NCI-H1105 (cell line): ENCODE results near the gene TTLL7.
"Not testable (repeated sequence)": the region's sequence is repeated elsewhere in the genome, so short reads cannot be mapped to it uniquely, and the experiment has no call there.

Experiments
- DNase-seq: peaks from one replicate; lab custom pipeline; 2025; lab: John Stamatoyannopoulos, UW

The TTLL7 gene

GRCh38 chr1:83932281-83932680, 66.7 kb downstream of the TTLL7 start:
- DNase-seq, result no peak

- DNase-seq, result peak; percentile 55
Measured at GRCh38 chr1:83931658-83932253, 67.2 kb downstream of the TTLL7 start.

- DNase-seq, result no peak
Measured at GRCh38 chr1:83929184-83929583, 69.7 kb downstream of the TTLL7 start.

- DNase-seq, result no peak
Measured at GRCh38 chr1:83928396-83928795, 70.5 kb downstream of the TTLL7 start.

DNA sequence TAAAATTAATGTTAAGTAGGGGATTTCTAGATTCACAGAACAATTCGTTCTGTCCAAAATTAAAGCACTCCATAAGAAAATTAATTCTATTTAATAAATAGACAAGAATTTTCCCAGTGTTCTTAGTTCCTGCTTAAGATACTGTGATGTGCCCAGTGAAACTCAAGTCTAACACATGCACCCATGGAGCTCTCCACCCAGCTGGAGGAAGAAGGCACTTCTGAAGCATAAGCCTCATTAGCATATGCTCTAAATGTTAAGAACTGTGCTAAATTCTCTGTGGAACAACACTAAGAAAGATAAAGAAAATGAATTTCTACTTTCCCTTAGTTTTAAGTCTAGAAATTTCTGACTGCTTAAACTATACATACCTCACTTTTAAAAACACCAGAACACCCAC, 71.2 kb downstream of the TTLL7 start:
- no peak for DNase-seq

DNA sequence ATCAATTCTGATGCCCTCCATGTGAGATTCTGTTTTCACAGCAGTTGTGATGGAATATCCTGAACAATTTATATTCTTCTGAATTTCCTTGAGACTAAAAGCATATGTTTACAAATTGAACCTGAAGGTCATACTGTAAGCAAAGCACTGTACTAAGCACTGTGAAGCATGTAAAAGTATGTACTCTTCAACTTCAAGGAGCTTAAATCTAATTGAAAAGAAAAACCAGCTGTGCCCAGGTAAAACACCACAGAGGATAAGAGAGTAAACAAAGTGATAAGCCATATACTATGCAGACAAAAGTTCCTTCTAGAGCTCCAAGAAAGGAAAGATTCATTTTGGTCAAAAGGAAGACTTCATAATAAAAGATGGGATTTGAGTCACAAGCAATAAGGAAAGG, 71.9 kb downstream of the TTLL7 start:
- DNase-seq, result no peak

DNA sequence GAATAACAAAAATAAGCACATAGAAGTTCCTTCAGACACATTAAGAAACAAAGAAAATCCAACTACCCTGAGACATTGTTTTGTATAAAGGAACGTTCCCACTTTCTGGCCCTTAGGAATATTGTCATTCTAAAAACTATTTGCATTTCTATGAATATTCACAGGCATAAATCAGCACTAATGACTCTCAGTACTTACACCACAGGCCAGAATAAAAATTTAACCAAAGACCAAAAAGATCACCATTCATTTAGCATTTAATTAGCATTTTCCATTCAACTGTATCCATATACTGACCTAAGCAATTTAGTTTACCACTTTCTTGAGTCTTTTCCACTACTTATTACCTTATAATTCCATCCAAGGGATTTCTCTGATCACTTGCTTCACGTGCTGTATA, 75.4 kb downstream of the TTLL7 start:
- no peak for DNase-seq

GRCh38 chr1:83922431-83922830, 76.5 kb downstream of the TTLL7 start:
- no peak for DNase-seq

DNA sequence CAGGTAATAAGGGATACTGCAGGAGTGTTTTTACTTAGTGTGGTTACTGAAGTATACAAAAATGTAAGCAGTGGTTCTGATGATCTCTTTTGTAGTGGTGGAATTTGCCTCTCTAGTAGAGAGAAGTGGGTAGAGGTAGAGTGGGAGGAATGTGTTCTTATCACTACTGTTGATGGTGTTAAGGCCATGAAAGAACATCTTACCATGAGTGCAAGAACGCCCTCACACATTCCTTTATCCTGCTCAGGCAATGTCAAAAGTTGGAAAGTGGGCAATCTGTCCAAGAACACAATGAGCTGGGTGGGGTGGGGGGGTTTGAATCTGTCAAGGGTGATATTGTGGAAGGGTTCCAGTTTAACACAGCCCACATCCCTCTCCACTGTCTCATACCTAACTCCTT, 78.6 kb downstream of the TTLL7 start:
- DNase-seq, result no peak

DNA sequence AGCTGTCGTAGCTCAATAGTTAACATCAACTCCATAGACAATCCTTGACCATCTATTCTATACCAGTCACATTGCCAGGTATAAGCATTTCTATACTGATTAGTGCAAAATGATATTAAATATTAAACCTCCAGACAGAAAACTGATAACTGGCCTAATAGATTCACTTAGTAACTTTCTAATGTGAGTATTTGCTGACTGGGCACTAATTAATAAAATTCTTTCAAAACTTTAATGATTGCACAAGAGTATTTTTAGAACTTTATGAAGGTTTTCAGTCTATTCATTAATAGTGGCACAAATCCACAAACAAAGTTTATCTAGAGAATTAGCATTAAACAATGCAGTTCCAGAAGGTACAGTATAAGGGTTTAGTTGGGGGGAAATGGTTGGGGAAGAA, 79.1 kb downstream of the TTLL7 start:
- DNase-seq, result no peak

DNA sequence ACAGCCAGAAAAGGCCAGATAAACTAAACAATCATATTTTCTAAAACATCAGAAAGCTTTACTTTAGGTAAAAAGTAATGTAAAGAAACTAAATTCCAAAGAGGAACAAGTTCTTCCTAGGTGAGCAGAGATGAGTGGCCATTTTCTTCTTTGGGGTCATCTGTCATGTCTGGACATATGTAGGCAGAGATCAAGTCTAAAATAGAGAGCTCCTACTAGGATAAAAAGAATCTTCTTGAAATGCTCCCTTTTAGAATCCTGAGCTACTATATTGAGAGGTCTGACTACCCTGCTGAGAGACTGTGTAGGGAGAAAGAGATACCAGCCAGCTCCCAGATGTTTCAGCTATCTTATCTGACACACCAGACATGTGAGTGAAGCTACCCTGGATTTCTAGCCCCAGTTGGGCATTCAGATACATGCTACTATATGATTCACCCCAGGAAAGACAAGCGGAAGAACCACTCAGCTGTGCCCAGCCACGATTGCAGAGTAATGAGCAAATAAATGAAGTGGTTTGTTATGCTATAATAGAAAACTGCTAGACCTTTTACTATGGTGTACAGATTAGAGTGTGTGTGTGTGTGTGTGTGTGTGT, 80.1 kb downstream of the TTLL7 start:
- DNase-seq, result no peak

GRCh38 chr1:83917959-83918358, 81.0 kb downstream of the TTLL7 start:
- no peak for DNase-seq

GRCh38 chr1:83916094-83916493, 82.8 kb downstream of the TTLL7 start:
- DNase-seq, result not testable (repeated sequence)

DNA sequence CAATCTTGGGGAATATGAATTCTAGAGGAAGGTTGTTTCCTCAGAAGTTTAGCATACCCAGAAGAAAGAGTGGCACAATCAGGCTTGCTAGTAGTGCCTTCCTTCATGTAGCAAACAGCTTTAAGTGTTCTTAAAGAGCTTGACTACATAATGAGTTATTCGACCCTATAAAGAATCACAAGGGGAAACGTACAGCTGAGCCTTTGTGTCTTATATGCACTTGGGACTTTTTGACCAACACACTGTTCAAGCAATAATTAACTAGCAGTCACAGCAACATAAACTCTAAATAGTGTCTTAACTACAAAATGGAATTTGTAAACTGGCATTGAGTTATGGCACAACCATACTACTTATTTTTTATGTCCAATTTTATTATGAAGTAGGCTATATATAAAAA, 86.1 kb downstream of the TTLL7 start:
- DNase-seq, result no peak

DNA sequence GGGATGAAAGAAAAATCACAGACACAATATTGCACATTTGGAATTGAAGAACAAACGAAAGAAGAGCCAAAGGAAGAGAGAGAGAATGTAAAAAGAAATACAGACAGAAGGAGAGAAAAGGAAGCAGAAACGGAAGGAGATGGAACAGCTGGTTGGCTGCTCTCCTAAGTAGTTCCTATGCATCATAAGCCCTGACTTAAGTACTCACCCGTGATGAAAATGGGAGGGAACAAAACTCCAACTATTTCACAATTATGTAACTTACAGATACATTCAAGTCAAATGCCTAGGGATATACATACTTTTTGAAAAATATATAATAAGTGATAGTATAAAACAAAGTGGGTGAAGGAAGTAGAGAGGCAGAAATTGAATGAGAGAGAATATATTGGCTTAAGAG, 88.5 kb downstream of the TTLL7 start:
- DNase-seq, result no peak

GRCh38 chr1:83909687-83910086, 89.2 kb downstream of the TTLL7 start:
- DNase-seq, result no peak

DNA sequence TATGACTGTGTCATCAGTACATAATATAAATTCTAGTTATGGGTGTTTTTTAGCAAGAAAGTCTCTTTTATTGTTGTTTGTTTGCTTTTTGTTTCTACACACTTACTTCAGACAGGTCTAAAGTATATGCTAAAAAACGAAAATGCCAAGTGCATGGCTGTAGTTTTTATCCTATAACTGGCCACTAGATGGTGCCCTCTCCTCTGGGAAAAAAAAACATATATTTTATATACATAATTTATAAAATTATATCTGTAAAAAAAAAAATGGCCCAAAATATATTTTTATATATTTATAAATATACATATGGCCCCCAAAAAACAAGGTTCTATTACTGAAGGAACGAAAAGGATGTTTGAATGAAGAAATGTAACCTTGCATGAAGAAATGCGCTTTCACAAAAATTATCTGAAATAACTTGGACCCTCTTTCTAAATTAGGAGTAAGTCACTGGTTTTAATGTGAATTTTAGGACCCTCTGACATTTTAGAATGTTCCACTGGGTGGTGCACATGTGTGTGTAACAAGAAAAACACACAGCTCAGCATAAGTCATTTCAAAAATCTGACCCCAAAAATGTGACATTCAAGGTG, 93.5 kb downstream of the TTLL7 start:
- peak; percentile 6 for DNase-seq

DNA sequence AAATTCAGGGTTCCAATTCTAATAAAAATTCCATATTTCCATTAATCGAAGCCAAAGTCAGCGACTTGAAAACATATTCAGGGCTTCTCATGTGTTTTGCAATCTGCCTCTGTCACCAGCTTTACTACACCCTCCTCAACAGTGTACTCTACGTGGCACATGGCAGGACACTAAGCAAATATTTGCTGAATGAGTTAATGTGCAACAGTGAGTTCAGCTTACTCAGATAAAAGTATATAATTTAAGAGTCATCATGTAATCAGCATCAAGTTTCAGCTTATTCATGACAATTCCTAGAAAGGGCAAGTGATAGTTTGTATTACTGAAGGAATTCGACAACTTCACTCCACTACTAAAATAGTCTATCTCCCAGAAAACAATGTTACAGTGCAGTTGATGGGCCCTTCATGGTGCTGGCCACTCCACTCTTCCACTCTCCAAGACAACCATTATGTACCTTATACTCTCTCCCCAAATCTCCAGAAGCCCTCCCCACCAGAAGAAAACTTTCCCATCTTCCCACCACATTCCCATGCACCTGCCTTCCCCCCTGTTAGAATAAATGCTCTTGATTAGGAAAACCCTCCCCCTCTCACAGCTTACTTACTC, 97.3 kb downstream of the TTLL7 start:
- DNase-seq, result no peak

DNA sequence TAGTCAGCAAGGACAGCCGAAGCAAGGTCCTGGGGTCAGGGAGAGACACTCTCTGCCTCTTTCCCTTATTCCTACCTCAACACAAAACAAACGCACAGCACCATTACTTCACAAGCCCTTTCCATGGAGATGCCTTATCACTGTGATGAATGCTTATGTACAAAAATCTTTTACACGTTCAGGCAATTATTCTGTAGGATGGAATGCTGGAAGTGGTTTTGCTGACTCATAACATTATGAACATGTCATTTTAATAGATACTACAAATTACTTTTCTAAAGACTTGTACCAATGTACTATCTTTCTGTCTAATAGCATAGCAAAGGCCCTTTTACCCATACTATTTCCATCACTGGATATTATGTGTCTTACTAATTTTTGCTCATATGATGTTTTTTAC, 98.4 kb downstream of the TTLL7 start:
- DNase-seq, result no peak

DNA sequence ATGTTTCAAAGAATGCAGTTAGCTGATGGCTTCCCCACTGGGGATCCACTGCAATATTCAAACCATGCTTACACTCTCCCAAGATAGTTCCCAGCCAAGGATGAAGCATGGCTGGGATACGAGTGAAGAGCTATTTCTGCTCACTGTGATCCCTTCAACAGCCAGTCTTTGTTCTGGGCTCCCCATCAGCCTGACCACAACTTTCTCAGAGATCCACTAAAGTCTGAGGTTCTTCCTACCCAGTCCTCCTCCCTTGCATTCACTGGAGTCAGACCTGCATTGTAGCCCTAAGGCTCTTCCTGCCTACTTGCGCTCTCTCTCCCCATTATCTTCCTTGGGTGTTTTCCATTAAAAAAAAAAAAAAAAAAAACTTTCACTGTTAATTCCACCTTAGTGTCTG, 101.4 kb downstream of the TTLL7 start:
- DNase-seq, result no peak

DNA sequence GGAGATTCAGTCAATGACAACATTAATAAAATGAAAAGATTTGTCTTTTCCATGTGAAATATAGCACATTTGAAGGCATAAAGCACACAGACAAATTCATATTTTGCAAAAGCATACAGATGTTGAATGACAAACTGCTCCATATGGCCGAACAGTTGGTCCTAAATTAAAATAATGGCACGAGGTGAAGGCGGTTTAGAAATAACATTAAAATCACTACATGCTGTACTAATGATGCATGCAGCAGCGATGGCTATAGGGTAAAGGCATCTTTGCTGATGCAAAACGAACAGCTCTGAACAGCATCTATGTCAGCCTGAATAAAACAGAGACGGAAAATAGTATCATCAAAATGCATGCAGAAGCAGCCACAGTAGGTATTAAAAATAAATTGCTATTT, 102.6 kb downstream of the TTLL7 start:
- DNase-seq, result no peak

GRCh38 chr1:83889707-83890106, 109.2 kb downstream of the TTLL7 start:
- no peak for DNase-seq

GRCh38 chr1:83887483-83887882, 111.4 kb downstream of the TTLL7 start:
- no peak for DNase-seq

- DNase-seq, result no peak
Measured at GRCh38 chr1:83883979-83884378, 115.0 kb downstream of the TTLL7 start.
